Fibroblast of lung (primary cell): ENCODE data around the gene LMO7. TPM values are rescaled to one million over a fixed set of nuclear protein-coding genes. Genes with fewer than 3 reads are reported as not detected.
A peak's percentile ranks its signal among the peaks of the same experiment; 100 is the strongest.

Source experiments
- DNase-seq, 2 donors: peaks; one replicate each; pipeline versions ENCODE4 v3.0.0 to v3.0.0-alpha.2; 2010; ENCODE audit warnings: low read depth in 2 of 2
- H2AFZ ChIP-seq: 2 replicates; pipeline ENCODE4 v1.5.1; 2012; ENCODE audit warnings: low read length, control low read depth, inconsistent platforms
- H3K27ac ChIP-seq: 2 replicates; pipeline ENCODE4 v1.5.1; 2011; ENCODE audit warnings: low read length, control low read depth; ENCODE audit not compliant: insufficient read depth
- H3K27me3 ChIP-seq: 2 replicates; pipeline ENCODE4 v1.5.1; 2011; ENCODE audit warnings: mild to moderate bottlenecking, low read length; ENCODE audit not compliant: control insufficient read depth, insufficient read depth
- H3K36me3 ChIP-seq: 2 replicates; pipeline ENCODE4 v1.5.1; 2011; ENCODE audit warnings: low read length; ENCODE audit not compliant: control insufficient read depth, insufficient read depth
- H3K4me1 ChIP-seq: 2 replicates; pipeline ENCODE4 v1.5.1; 2011; ENCODE audit warnings: low read length; ENCODE audit not compliant: control insufficient read depth, insufficient read depth; ENCODE audit errors: extremely low read depth
- H3K4me2 ChIP-seq: 2 replicates; pipeline ENCODE4 v1.5.1; 2011; ENCODE audit warnings: low read length, control low read depth; ENCODE audit not compliant: insufficient read depth; ENCODE audit errors: extremely low read depth
- H3K4me3 ChIP-seq, 4 experiments: fragments of 200-600 bp in 1 of 4; sonication (generic) in 1 of 4; replicated peaks in 1 of 4; 2 replicates each; pipeline ENCODE4 v1.5.1; 2011 to 2016; ENCODE audit warnings: low read length in 4 of 4, low read depth in 3 of 4, mild to moderate bottlenecking in 3 of 4, control low read depth in 2 of 4, inconsistent platforms in 1 of 4, mixed read lengths in 1 of 4; ENCODE audit not compliant: insufficient read depth in 1 of 4; ENCODE audit errors: control extremely low read depth in 1 of 4
- H3K79me2 ChIP-seq: 2 replicates; pipeline ENCODE4 v1.5.1; 2012; ENCODE audit warnings: mild to moderate bottlenecking, low read length, inconsistent platforms; ENCODE audit not compliant: control insufficient read depth, insufficient read depth
- H3K9ac ChIP-seq: 2 replicates; pipeline ENCODE4 v1.5.1; 2011; ENCODE audit warnings: mild to moderate bottlenecking, low read length, control low read depth; ENCODE audit not compliant: insufficient read depth
- H3K9me3 ChIP-seq: 2 replicates; pipeline ENCODE4 v1.5.1; 2012; ENCODE audit warnings: low read depth, low read length; ENCODE audit not compliant: control insufficient read depth, insufficient read depth
- H4K20me1 ChIP-seq: 2 replicates; pipeline ENCODE4 v1.5.1; 2011; ENCODE audit warnings: low read length; ENCODE audit not compliant: control insufficient read depth, insufficient read depth; ENCODE audit errors: extremely low read depth
- EZH2 ChIP-seq: IDR thresholded peaks from 2 replicates; pipeline ENCODE4 v1.5.1; 2012; ENCODE audit warnings: low read length, control low read depth, mild to moderate bottlenecking; ENCODE audit errors: missing control alignments
- polyA plus RNA-seq, 2 donors: library from polyadenylated mRNA; depleted of rRNA in 1 of 2; stranded (reverse) in 1 of 2; unstranded in 1 of 2; fragments of >200 nt; gene quantifications; 2 replicates each; pipeline ENCODE4 v1.2.1, GENCODE V29; 2011 to 2012; ENCODE audit warnings: missing spikeins in 1 of 2
- total RNA-seq: library from RNA; depleted of rRNA; stranded (reverse); fragments of >200 nt; gene quantifications from 2 replicates; pipeline ENCODE4 v1.2.1, GENCODE V29; 2014
- TF ChIP-seq, protein P1 (sequence below), 2 donors: IDR thresholded peaks in 1 of 2; conservative IDR thresholded peaks in 1 of 2; 1 replicate in 1 of 2; 2 replicates in 1 of 2; pipeline ENCODE4 v1.5.1; 2011 to 2012; ENCODE audit warnings: low read length in 2 of 2, control low read depth in 1 of 2, inconsistent platforms in 1 of 2, low read depth in 1 of 2, mild to moderate bottlenecking in 1 of 2

The LMO7 gene
- total and polyA plus RNA-seq, 2 donors (not counting 1 experiment from before 2014, with no cell fraction given), result 71.9 to 226 TPM

- Histone ChIP-seq H3K36me3 (peaks cover 5% of the 10 kb centered on the region), H3K79me2 (peaks cover 8% of the 10 kb centered on the region), H3K4me3 (no peak overlapping the region), H2AFZ (no peak overlapping the region), H3K9me3 (no peaks in the 10 kb centered on the region), H3K9ac (no peak overlapping the region), H3K4me2 (no peak overlapping the region), H3K27me3 (no peaks in the 10 kb centered on the region), H3K27ac (no peak overlapping the region), H4K20me1 (no peaks in the 10 kb centered on the region), H3K4me1 (peaks cover 7% of the 10 kb centered on the region)
- TF ChIP-seq, protein P1, sequence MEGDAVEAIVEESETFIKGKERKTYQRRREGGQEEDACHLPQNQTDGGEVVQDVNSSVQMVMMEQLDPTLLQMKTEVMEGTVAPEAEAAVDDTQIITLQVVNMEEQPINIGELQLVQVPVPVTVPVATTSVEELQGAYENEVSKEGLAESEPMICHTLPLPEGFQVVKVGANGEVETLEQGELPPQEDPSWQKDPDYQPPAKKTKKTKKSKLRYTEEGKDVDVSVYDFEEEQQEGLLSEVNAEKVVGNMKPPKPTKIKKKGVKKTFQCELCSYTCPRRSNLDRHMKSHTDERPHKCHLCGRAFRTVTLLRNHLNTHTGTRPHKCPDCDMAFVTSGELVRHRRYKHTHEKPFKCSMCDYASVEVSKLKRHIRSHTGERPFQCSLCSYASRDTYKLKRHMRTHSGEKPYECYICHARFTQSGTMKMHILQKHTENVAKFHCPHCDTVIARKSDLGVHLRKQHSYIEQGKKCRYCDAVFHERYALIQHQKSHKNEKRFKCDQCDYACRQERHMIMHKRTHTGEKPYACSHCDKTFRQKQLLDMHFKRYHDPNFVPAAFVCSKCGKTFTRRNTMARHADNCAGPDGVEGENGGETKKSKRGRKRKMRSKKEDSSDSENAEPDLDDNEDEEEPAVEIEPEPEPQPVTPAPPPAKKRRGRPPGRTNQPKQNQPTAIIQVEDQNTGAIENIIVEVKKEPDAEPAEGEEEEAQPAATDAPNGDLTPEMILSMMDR (conservative IDR thresholded peaks at IDR 0.05 in 1 of 2, IDR thresholded peaks at IDR 0.05 in 1 of 2; ENCODE audit: low read depth in 1 of 2, low read length in 2 of 2), result no peak
- no peak for TF ChIP-seq EZH2
- peak in 1 of 2 donors; percentile 37 for DNase-seq
Observed at GRCh38 chr13:75800545-75800944, 164.4 kb downstream of the LMO7 start.

- Histone ChIP-seq H3K9ac (no peak overlapping the region), H3K4me3 (no peak overlapping the region), H3K27me3 (no peaks in the 10 kb centered on the region), H3K27ac (no peak overlapping the region), H2AFZ (no peak overlapping the region), H3K9me3 (no peaks in the 10 kb centered on the region), H3K4me2 (no peak overlapping the region), H3K4me1 (peaks cover 7% of the 10 kb centered on the region), H3K79me2 (peaks cover 7% of the 10 kb centered on the region), H3K36me3 (peaks cover 5% of the 10 kb centered on the region), H4K20me1 (no peaks in the 10 kb centered on the region)
- no peak for DNase-seq
- TF ChIP-seq, protein P1 (conservative IDR thresholded peaks at IDR 0.05 in 1 of 2, IDR thresholded peaks at IDR 0.05 in 1 of 2; ENCODE audit: low read depth in 1 of 2, low read length in 2 of 2), result no peak
- TF ChIP-seq EZH2, result no peak
Observed at GRCh38 chr13:75801388-75801945, 165.3 kb downstream of the LMO7 start.

DNA sequence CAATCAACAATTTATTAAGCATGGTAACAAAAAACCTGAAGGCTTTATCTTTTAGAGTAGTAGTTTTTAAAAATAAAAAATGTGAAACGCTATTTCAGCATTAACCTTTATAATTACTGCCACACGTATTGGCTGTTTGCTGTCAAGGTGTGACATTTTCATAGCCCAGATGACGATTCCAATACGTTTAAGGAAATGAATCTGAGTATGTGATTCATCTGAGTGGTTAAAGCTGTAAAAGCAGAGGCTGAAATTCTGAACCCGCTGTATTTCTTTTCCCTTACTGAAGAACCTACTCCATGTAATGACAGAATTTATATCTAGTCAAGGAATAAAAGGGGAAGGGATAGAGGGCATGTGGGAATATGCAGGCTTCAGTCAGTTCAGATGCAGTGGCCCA, 166.0 kb downstream of the LMO7 start:
- Histone ChIP-seq H3K36me3 (peaks cover 5% of the 10 kb centered on the region), H3K4me2 (no peak overlapping the region), H3K9ac (no peak overlapping the region), H3K27me3 (no peaks in the 10 kb centered on the region), H3K9me3 (no peaks in the 10 kb centered on the region), H3K79me2 (peaks cover 9% of the 10 kb centered on the region), H3K27ac (no peak overlapping the region), H4K20me1 (no peaks in the 10 kb centered on the region), H3K4me1 (peaks cover 7% of the 10 kb centered on the region), H3K4me3 (no peak overlapping the region), H2AFZ (no peak overlapping the region)
- TF ChIP-seq, protein P1 (conservative IDR thresholded peaks at IDR 0.05 in 1 of 2, IDR thresholded peaks at IDR 0.05 in 1 of 2; ENCODE audit: low read depth in 1 of 2, low read length in 2 of 2), result no peak
- no peak for TF ChIP-seq EZH2
- DNase-seq, result no peak
